ENCODE results near the gene VANGL1.

- TF ChIP-seq, protein P1, sequence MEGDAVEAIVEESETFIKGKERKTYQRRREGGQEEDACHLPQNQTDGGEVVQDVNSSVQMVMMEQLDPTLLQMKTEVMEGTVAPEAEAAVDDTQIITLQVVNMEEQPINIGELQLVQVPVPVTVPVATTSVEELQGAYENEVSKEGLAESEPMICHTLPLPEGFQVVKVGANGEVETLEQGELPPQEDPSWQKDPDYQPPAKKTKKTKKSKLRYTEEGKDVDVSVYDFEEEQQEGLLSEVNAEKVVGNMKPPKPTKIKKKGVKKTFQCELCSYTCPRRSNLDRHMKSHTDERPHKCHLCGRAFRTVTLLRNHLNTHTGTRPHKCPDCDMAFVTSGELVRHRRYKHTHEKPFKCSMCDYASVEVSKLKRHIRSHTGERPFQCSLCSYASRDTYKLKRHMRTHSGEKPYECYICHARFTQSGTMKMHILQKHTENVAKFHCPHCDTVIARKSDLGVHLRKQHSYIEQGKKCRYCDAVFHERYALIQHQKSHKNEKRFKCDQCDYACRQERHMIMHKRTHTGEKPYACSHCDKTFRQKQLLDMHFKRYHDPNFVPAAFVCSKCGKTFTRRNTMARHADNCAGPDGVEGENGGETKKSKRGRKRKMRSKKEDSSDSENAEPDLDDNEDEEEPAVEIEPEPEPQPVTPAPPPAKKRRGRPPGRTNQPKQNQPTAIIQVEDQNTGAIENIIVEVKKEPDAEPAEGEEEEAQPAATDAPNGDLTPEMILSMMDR (conservative IDR thresholded peaks at IDR 0.05; ENCODE audit: low read depth, low read length) = no peak
- no peak for TF ChIP-seq CHD1 (IDR thresholded peaks at IDR 0.05; ENCODE audit: low read depth, low read length)
- TF ChIP-seq RAD21 (IDR thresholded peaks at IDR 0.05; ENCODE audit: low read length) = no peak
- no peak for TF ChIP-seq BHLHE40 (IDR thresholded peaks at IDR 0.05; ENCODE audit: low read depth, low read length)
- TF ChIP-seq, protein P2, sequence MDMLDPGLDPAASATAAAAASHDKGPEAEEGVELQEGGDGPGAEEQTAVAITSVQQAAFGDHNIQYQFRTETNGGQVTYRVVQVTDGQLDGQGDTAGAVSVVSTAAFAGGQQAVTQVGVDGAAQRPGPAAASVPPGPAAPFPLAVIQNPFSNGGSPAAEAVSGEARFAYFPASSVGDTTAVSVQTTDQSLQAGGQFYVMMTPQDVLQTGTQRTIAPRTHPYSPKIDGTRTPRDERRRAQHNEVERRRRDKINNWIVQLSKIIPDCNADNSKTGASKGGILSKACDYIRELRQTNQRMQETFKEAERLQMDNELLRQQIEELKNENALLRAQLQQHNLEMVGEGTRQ (IDR thresholded peaks at IDR 0.05; ENCODE audit: low read depth, low read length) = no peak
- no peak for TF ChIP-seq POLR2A (IDR thresholded peaks at IDR 0.05; ENCODE audit: low read depth, low read length)
- TF ChIP-seq RFX5 (IDR thresholded peaks at IDR 0.05; ENCODE audit: low read depth, low read length) = no peak
- TF ChIP-seq, protein P3, sequence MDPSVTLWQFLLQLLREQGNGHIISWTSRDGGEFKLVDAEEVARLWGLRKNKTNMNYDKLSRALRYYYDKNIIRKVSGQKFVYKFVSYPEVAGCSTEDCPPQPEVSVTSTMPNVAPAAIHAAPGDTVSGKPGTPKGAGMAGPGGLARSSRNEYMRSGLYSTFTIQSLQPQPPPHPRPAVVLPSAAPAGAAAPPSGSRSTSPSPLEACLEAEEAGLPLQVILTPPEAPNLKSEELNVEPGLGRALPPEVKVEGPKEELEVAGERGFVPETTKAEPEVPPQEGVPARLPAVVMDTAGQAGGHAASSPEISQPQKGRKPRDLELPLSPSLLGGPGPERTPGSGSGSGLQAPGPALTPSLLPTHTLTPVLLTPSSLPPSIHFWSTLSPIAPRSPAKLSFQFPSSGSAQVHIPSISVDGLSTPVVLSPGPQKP (IDR thresholded peaks at IDR 0.05; ENCODE audit: borderline replicate concordance, low read depth, low read length) = no peak
- no peak for TF ChIP-seq SMC3 (IDR thresholded peaks at IDR 0.05; ENCODE audit: low read depth, low read length)
- TF ChIP-seq MAFK (IDR thresholded peaks at IDR 0.05; ENCODE audit: low read depth, low read length) = peak; percentile 77
- no peak for TF ChIP-seq MAZ (IDR thresholded peaks at IDR 0.05; ENCODE audit: borderline replicate concordance, low read depth, low read length)
These were observed 27.4 kb downstream of the VANGL1 start for GRCh38 chr1:115669002-115669673.
